Measurements from ENCODE around the gene RIT2.
"Not testable (repeated sequence)": the region's sequence is repeated elsewhere in the genome, so short reads cannot be mapped to it uniquely, and the experiment has no call there.

Gene RIT2

DNA sequence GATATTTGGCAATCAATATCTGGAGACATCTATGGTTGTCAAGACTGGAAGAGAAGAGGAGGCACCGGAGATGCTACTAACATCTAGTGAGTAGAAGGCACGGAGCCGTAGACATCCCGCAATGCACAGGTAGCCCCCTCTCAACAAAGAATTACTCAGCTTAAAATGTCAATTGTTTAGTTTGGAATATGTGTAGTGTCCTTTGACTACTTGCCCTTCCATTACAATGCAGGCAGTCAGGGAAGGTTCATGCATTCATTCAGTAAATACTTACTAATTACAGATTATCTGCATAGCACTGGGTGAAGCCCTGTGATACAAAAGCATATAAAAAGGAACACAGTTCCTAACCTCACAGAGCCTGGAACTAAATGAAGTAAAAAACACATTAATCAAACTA is 294.0 kb downstream of the RIT2 start:
- no peak for DNase-seq

DNA sequence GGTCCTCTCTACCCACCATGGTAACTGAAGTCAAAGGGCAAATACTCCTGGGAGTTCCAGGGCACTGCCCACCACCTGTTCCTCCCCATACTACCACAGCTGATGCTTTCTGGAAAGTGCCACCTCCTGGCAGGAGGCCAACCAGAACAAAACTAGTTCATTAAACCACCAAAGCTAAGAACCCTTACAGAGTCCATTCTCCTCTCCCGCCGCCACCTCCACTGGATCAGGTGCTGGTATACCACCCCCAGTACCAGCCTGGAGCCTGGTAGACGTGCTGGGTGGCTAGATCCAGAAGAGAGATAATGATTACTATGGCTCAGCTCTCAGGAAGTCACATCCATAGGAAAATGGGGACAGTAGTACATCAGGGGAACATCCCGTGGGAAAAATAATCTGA is 300.9 kb downstream of the RIT2 start:
- no peak for DNase-seq

DNA sequence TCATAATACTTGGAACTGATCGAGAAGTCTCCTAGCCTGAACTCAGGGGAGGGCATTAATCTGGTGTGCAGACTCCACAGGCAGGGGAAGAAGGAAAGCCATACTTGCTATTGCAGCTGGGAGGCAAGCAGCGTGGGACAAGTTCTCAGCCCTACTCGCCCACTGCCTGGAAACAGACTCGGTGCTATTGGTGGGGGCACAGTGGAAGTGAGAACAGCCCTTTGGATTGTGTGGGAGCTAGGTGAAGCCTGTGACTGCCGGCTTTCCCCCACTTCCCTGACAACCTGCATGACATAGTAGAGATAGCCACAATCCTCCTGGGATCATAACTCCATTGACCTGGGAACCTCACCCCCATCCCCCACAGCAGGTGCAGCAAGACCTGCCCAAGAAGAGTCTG is 301.3 kb downstream of the RIT2 start:
- DNase-seq: no peak

DNA sequence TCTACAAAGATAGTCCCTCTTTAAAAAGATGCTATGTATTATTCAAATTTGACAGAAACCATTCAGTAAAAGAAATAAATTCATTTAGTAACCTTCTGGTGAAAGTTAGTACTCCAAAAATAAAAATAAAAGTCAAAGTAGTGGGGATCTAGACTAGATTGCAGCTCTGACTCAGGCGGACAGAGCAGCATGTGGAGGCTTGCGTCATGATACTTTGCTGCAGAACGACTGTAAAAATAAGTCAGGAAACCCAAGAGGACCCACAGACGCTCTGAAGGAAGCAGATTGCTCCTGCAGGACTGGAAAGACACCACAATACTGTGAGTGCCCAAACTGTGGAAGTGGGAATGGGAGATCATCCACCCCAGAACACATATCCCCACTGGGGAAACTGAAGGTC is 301.9 kb downstream of the RIT2 start:
- no peak for DNase-seq

DNA sequence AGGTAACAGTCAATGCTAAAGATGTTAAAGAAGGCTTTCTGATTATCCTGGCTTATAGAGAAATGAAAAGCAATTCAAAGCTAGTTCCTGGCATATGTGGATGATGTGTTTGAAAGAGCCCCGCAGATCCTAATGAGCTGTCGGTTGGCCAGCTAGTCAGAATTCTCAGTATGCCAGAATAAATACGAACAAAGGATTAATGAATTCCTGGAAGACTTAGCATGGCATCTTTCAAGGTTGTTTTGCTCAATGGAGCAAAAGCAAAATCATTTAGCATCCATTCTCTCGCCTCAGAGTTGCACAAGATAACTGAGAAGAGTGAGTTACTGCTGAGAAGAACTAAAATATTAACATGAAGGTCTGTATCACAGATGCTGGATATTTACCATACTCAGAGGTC is 307.6 kb downstream of the RIT2 start:
- no peak for DNase-seq

DNA sequence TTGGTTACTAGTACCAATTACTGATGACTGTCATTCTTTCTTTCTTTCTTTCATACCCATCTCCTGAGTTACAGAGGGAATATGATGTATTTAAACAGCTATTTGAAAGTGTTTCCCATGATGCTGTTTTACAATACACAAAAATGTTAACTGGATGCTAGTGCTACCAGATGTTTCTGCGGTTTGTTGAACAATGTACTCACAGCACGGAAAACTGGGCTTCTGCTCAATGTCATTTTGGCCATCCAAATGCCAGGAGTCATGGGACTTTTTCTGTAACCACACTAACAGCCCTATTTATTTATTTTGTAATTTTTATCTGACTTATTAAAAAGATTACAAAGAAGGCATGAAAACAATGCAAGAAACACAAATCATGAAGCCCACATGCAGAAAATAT is 313.8 kb downstream of the RIT2 start:
- no peak for DNase-seq

DNA sequence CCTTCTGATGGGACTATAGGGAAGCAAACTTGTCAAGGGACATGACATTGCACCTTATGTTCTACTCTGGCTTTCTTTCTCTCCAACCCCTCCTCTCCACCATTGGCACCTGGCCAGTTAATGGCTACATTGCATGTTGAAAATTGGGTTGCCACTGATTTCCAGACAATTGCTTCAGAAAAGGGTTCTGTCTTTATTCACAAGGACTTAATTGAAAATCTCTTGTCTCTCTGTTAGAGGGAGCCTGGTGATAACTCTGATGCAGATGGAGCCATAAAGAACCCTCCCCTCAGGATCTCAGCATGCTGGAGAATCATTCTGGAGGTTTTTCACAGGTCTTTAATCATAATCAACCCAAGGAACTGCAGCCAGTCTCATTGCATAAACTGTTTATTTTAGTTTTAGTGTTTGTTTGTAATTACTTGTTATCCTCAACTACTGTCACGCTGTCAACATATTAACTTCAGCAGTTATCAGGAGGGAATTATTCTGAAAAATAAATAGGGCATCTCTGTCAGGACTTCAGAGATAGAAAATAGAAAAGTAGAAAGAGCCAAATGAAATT is 316.8 kb downstream of the RIT2 start:
- DNase-seq: no peak

DNA sequence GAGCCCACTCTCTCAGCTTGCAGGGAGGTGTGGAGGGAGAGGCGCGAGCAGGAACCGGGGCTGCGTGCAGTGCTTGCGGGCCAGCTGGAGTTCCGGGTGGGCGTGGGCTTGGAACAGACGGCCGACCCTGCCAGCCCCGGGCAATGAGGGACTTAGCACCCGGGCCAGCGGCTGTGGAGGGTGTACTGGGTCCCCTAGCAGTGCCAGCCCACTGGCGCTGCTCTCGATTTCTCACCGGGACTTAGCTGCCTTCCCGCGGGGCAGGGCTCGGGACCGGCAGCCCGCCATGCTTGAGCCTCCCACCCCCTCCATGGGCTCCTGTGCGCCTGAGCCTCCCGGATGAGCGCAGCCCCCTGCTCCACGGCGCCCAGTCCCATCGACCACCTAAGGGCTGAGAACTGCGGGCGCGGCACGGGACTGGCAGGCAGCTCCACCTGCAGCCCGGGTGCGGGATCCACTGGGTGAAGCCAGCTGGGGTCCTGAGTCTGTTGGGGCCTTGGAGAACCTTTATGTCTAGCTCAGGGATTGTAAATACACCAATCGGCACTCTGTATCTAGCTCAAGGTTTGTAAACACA is 320.2 kb downstream of the RIT2 start:
- DNase-seq: not testable (repeated sequence)

DNA sequence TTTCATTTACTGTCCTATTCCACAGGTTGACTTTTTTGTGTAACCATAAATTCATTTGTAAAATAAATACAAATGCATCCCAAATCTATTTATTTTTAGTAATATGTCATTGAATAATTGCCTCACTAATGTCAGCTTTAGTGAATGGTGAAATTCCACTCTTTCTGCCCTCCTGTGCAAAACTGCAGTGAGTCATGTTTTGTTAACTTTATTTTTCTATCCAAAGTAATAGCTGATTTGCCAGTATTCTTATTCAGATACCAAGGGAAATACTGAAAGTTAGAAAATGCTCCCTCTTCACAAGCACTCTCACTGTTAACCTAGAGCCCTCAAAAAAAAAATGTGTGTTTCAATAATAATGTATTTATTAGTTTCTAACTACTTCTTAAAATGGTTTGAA is 322.8 kb downstream of the RIT2 start:
- no peak for DNase-seq

DNA sequence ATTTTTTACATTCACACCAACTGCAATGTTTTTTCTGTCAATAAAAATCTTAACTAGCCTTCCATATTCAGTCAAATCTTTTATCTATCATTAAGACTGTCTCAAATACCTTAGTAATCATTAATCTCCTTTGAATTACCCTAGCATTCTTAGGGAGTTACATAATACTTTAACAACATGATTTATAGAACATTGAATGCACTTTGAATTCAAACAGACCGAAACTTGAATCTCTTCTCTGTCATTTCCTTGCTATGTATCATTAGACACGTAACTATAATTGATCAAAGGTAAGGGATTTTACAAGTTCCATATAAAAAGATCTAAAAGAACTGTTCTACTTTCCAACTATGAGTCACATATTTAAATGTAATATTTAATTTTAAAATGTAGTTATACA is 330.9 kb downstream of the RIT2 start:
- no peak for DNase-seq

DNA sequence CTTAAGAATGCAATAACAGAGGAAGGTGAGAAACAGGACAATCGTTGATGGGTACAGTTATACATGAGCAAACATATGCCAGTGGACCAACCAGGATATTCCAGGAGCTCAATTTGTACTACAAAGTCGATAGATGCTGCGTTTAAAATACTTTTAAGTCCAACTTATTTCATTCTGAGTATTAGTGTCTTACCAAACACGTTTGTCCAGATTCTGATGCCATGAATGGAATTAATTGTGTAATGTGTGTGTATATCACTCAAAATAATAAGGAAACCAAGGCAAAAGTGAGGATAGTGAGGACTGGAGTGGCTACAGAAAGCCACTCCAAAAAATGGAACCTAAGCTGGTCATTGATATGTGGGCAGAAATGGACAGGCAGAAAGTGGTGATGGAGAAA is 332.6 kb downstream of the RIT2 start:
- DNase-seq: no peak

DNA sequence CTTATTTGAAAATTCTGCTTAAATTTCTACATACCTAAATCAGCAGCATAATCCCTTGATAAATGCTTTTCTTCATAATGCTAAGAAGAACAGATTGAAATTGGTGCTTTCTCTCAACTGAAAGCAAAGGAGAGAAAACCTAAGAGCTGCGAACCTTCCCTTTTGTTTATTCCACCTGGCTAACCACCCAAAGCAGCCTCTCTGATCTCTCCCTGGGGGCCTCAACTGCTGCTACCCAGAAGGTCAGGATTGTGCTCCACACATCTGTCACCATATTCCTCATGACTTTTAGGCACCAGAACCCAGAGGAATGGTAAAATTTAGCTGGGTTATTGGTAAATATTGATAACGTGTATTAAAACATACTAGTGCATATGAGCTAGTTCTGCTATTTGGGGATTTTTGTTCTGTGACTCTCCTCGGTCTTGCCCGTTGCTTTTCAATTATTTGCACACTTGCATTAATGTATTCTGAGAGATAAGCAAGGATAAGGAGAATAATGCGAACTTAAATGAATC is 334.1 kb downstream of the RIT2 start:
- no peak for DNase-seq

DNA sequence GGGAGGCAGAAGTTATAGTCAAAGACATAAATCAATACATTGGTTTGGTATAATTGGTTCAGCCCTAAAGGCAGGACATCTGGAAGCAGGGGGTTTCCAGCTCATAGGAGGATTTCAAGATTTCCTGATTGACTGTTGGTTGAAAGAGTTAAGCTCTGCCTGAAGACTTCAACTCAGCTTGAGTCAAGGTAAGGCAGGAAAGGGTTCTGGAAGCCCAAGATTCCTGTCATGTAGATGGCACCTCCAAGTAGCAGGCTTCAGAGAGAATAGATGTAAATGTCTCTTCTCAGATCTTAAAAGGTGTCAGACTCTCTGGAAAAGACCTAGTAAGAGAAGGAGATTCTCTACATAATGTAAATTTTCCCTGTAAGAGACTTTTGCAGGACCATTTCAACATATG is 335.3 kb downstream of the RIT2 start:
- no peak for DNase-seq

DNA sequence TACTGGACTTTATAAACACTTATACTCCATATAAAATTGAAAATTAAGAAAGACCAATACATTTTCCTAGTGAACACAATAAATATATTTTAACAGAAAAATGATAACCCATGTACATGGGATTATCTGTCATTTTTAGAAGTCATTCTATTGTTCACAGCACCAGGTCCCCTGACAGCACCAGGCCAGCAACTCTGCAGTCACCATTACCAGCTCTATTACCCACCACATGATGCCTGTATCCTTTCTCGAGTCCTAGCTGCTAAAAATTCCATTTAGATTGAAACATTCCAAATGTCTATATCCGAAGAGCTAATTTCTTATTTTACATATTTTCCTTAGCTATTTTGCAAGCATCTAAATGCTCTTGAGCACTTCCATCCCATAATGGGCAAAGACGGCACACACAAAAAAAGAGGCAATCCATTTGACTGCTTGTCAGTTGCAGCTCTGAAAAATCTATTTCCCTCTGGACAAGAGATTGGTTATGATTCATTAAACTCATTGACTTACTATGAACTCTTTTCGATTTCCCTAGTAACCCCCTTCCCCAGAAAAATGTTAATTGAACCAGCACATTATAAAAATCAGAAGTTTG is 336.9 kb downstream of the RIT2 start:
- DNase-seq: no peak

DNA sequence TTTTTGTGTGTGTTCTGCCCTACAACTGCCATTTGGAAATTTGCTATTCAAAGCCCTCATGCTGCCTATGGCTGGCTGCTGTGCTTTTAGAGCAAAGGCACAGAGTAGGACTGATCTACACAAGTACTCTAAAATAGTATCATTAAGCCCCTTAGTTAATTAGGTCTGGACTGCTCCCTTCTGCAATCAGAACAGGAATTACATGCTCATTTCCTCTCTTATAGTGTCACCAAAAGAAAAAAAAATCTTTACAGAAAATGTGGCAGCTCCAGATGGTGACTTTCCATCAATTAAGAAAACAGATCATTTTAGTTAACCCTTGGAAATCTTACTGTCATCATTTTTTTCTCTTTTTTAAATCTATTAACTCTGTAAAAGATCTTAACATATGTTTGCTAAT is 337.5 kb downstream of the RIT2 start:
- DNase-seq: no peak

DNA sequence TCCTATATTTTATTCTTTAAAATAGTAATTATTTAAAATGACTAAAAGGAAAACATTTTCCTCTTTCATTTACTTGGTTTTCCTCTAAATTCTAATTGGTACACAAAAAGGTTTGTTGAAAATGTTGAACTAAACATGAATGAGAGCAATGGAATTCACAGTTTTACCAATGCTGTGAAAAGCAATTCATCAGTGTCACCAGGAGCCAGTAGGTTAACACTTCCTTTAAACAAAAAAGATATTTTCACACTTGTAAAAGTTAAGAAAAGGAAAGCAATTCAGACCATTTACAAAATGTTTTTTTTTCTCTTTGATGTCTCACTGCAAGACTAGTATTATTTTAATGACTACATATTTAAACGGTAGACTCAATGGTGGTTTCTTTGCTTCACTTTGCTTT is 341.6 kb downstream of the RIT2 start:
- DNase-seq: no peak

DNA sequence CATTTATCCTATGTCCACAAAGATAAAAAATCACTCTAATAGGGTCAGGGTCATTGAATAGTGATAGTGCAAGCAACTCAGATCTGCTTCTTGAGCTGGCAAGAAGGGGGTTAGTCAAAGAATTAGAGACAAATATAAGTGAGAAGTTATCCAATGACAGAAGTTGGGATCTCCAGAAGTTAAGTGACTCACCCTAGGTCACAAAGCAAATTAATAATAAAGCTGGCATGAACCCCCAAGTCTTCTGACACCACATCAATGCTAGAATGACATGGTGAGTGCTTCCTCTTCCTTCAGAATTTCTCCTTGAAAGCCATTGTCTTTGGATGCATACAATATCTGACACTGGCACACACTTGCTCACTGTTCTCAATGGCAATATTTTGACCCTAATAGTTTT is 343.5 kb downstream of the RIT2 start:
- DNase-seq: no peak

DNA sequence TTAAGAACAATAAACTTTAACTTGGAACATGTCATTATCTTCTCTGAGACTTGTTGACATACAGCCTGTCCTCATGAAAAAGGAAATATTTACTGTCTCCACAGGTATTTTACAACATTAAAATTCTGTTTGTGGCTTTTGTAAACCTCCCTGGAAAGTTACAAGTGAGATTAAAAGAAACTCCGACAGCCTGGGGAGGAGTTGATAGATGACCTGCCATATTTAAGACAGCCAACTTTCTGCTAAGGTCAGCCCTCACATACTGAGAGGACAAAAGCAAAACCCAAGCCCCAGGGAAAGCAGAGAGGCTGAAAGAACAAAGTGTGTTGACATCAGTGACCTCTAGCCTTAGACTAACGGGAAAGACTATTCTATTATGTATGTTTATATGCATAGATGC is 350.2 kb downstream of the RIT2 start:
- no peak for DNase-seq

DNA sequence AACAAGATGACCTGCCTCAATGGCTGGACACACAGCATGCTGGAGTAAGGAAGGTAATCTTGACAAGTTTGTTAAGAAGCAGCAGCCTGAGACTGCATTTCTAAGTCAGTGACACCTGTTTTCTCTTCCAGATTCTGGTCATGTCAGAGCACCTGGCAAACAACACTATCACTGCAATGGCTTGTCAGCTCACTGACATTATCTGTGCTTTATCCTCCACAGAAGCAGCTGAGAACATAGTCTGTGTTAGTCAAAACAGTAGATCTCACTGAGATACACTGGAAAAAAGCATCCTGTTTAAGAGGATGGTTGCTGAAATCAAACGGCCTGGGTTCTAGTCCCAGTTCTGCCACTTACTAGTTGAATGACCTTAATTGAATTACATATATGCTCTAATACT is 355.2 kb downstream of the RIT2 start:
- no peak for DNase-seq

DNA sequence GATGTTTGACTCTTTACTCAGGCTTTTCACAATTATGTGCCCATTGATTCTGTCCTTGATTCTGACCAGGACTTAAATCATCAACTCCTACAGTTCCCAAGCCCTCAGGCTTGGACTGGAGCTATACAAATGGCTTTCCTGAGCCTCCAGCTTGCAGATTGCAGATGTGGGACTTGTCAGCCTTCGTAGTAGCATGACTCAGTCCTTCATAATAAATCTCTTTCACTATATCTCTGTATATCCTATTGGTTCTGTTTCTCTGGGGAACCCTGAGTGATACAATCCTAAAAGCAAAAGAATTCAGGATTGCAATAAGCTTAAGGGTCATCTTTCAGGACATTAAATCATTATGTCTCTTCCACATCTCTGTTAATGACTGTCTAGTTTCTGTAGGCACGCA is 356.6 kb downstream of the RIT2 start:
- no peak for DNase-seq

DNA sequence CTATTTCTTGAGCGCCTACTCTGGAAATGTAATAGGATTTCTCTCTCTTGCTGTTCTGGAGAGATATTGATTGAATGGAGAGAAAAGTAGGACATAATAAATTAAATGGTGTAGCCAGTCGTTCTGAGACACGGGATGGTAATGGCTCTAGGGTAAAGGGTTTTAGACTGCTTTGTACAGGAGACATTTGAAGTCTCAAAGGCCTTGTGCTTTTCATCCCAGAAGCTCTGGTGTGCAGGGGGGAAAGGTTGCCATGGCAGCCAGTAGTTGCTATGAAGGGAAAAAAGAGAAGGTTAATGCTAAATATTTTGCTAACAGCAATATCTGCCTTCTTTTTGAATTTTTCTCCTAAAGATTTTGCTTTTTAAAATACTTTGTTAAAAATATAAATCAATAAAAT is 359.3 kb downstream of the RIT2 start:
- DNase-seq: no peak

DNA sequence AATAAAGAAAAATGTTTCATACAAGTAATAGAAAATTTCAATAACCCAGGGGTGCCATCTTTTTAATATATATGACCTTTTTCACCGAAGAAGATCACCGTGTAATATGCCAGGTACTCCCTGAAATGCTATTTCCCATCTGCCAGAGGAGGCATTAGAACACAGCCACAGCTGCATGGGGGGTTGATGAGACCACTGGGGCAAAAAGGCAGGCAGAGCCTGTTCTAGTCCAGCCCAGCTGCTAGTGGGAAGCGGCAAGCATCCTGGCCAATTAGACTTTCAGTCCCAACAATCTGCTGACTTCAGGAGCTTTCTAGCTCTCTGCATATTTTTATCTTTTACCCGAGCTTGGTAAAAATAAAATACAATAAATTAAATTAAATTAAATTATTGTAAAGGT is 362.6 kb downstream of the RIT2 start:
- no peak for DNase-seq

DNA sequence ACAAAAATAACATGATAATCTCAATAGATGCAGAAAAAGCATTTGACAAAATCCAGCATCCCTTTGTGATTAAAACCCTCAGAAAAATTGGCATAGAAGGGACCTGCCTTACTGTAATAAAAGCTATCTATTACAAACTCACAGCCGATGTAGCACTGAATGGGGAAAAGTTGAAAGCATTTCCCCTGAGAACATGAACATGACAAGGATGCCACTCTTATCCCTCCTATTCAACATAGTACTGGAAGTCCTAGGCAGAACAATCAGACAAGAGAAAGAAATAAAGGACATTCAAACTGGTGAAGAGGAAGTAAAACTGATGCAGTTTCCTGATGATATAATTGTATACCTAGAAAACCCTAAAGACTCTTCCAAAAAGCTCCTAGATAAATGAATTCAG is 368.7 kb downstream of the RIT2 start:
- DNase-seq: no peak

DNA sequence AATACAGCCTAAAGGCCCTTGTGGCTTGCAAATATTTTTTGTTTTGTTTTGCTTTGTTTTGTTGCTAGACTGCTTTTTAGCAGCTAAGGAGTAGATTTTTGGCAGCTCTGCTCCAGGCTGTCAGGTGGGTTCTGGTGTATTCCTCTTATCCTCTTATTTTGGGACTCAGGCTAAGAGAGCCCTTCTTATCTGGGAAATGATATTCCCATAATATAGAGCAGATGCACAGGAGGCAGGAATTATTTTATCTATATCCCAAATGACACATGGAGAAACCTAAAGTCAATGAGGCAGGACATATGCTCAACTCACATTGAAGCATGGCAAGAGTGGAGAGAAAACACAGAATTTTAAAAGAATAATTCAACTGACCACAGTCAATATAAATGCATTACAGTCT is 369.6 kb downstream of the RIT2 start:
- no peak for DNase-seq

DNA sequence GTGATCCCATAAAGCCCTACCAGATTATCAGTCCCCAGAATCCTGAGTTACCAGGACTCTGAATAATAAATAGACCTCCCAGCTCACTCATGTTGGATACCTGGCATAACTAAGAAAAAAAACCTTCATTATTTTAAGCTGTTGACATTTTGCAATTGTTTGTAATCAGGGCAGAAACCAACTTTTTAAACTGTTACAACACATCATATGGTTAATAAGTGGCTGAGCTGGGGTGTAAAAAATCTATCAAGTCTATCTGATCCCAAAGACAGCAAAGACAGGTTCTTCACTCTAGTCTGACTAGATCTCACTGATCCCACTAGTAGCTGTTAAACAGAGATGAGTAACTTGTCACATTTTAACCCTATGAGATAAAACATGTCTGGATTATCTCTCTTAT is 370.3 kb downstream of the RIT2 start:
- DNase-seq: no peak
